Measurements from ENCODE around the gene GRIA3.

GRIA3 gene

GRCh38 chrX:123442764-123443163 is 258.7 kb downstream of the GRIA3 start:
- in situ Hi-C loops (cut with MboI; ENCODE audit: low sequenced_read_pairs): no loop called here

- in situ Hi-C loops (cut with MboI; ENCODE audit: low sequenced_read_pairs): no loop called here
These were observed 263.4 kb downstream of the GRIA3 start for GRCh38 chrX:123447506-123447905.

GRCh38 chrX:123449335-123449734 is 265.3 kb downstream of the GRIA3 start:
- in situ Hi-C loops (cut with MboI; ENCODE audit: low sequenced_read_pairs): no loop called here

GRCh38 chrX:123450222-123450621 is 266.1 kb downstream of the GRIA3 start:
- in situ Hi-C loops (cut with MboI; ENCODE audit: low sequenced_read_pairs): no loop called here

GRCh38 chrX:123454712-123455431 is 270.8 kb downstream of the GRIA3 start:
- in situ Hi-C loops (cut with MboI; ENCODE audit: low sequenced_read_pairs): no loop called here

GRCh38 chrX:123455693-123456092 is 271.6 kb downstream of the GRIA3 start:
- in situ Hi-C loops (cut with MboI; ENCODE audit: low sequenced_read_pairs): no loop called here

GRCh38 chrX:123464709-123465108 is 280.6 kb downstream of the GRIA3 start:
- in situ Hi-C loops (cut with MboI; ENCODE audit: low sequenced_read_pairs): no loop called here

GRCh38 chrX:123468481-123468880 is 284.4 kb downstream of the GRIA3 start:
- in situ Hi-C loops (cut with MboI; ENCODE audit: low sequenced_read_pairs): no loop called here

- in situ Hi-C loops (cut with MboI; ENCODE audit: low sequenced_read_pairs): no loop called here
These were observed 291.1 kb downstream of the GRIA3 start for GRCh38 chrX:123475068-123475724.

GRCh38 chrX:123476611-123477219 is 292.6 kb downstream of the GRIA3 start:
- in situ Hi-C loops (cut with MboI; ENCODE audit: low sequenced_read_pairs): no loop called here

- in situ Hi-C loops (cut with MboI; ENCODE audit: low sequenced_read_pairs): no loop called here
These were observed 293.6 kb downstream of the GRIA3 start for GRCh38 chrX:123477673-123478072.

- in situ Hi-C loops (cut with MboI; ENCODE audit: low sequenced_read_pairs): no loop called here
These were observed 298.1 kb downstream of the GRIA3 start for GRCh38 chrX:123481913-123482851.

- in situ Hi-C loops (cut with MboI; ENCODE audit: low sequenced_read_pairs): no loop called here
These were observed 302.2 kb downstream of the GRIA3 start for GRCh38 chrX:123486297-123486696.

GRCh38 chrX:123487236-123487635 is 303.2 kb downstream of the GRIA3 start:
- in situ Hi-C loops (cut with MboI; ENCODE audit: low sequenced_read_pairs): no loop called here

- in situ Hi-C loops (cut with MboI; ENCODE audit: low sequenced_read_pairs): no loop called here
These were observed 303.6 kb downstream of the GRIA3 start for GRCh38 chrX:123487669-123488068.

- in situ Hi-C loops (cut with MboI; ENCODE audit: low sequenced_read_pairs): no loop called here
These were observed 304.9 kb downstream of the GRIA3 start for GRCh38 chrX:123489011-123489410.

- in situ Hi-C loops (cut with MboI; ENCODE audit: low sequenced_read_pairs): no loop called here
These were observed 309.8 kb downstream of the GRIA3 start for GRCh38 chrX:123493857-123494256.

GRCh38 chrX:123499787-123500186 is 315.7 kb downstream of the GRIA3 start:
- in situ Hi-C loops (cut with MboI; ENCODE audit: low sequenced_read_pairs): no loop called here

- in situ Hi-C loops (cut with MboI; ENCODE audit: low sequenced_read_pairs): no loop called here
These were observed 320.0 kb downstream of the GRIA3 start for GRCh38 chrX:123504047-123504446.

- in situ Hi-C loops (cut with MboI; ENCODE audit: low sequenced_read_pairs): no loop called here
These were observed 320.7 kb downstream of the GRIA3 start for GRCh38 chrX:123504630-123505270.

Data from HL-60/S4 treated with retinoic acid at 250 ng/mL for 4 days and 3 days (cell line).